Fibroblast of skin of left biceps (primary cell): ENCODE measurements around the gene RIN3.

Source experiments
- DNase-seq, 2 experiments: peaks; one replicate each; pipeline ENCODE4 v3.0.0-alpha.2; 2013; ENCODE audit warnings: low read depth in 2 of 2

RIN3 gene

GRCh38 chr14:92600318-92601053 is 86.9 kb downstream of the RIN3 start:
- peak; percentile 39 to 45 for DNase-seq

GRCh38 chr14:92601131-92601710 is 87.6 kb downstream of the RIN3 start:
- no peak for DNase-seq

- no peak for DNase-seq
Measured at GRCh38 chr14:92601757-92602417, 88.3 kb downstream of the RIN3 start.

- peak in 1 of 2 experiments; percentile 53 for DNase-seq
Measured at GRCh38 chr14:92603309-92604242, 90.0 kb downstream of the RIN3 start.

- DNase-seq: no peak
Measured at GRCh38 chr14:92605274-92605940, 91.8 kb downstream of the RIN3 start.

GRCh38 chr14:92607251-92607650 is 93.7 kb downstream of the RIN3 start:
- no peak for DNase-seq

- peak; percentile 57 to 62 for DNase-seq
Measured at GRCh38 chr14:92607702-92608429, 94.3 kb downstream of the RIN3 start.

GRCh38 chr14:92609955-92610354 is 96.4 kb downstream of the RIN3 start:
- DNase-seq: no peak

- DNase-seq: no peak
Measured at GRCh38 chr14:92610849-92611271, 97.3 kb downstream of the RIN3 start.

- no peak for DNase-seq
Measured at GRCh38 chr14:92613008-92613658, 99.6 kb downstream of the RIN3 start.

- DNase-seq: no peak
Measured at GRCh38 chr14:92613681-92614260, 100.2 kb downstream of the RIN3 start.

GRCh38 chr14:92615451-92615850 is 101.9 kb downstream of the RIN3 start:
- no peak for DNase-seq

- no peak for DNase-seq
Measured at GRCh38 chr14:92616178-92616577, 102.6 kb downstream of the RIN3 start.

GRCh38 chr14:92617581-92617980 is 104.0 kb downstream of the RIN3 start:
- DNase-seq: no peak

GRCh38 chr14:92619671-92620456 is 106.3 kb downstream of the RIN3 start:
- no peak for DNase-seq

- no peak for DNase-seq
Measured at GRCh38 chr14:92622311-92622710, 108.7 kb downstream of the RIN3 start.

GRCh38 chr14:92624764-92625163 is 111.2 kb downstream of the RIN3 start:
- no peak for DNase-seq

- peak; percentile 92 to 93 for DNase-seq
Measured at GRCh38 chr14:92625213-92625612, 111.6 kb downstream of the RIN3 start.

- DNase-seq: no peak
Measured at GRCh38 chr14:92626041-92626440, 112.5 kb downstream of the RIN3 start.
